T47D (cell line): ENCODE data around the gene GRAMD1C.
A peak's percentile ranks its signal among the peaks of the same experiment; 100 is the strongest.

ENCODE experiments used
- DNase-seq, 2 experiments: peaks; one replicate each; pipeline versions ENCODE4 v3.0.0 to v3.0.0-alpha.2; 2011 to 2012; ENCODE audit warnings: low read depth in 1 of 2, low spot score in 1 of 2
- JUND ChIP-seq: IDR thresholded peaks from 2 replicates; pipeline ENCODE4 v1.6.1; 2012; ENCODE audit warnings: low read depth
- in situ Hi-C: cut with HindIII; loops from 2 replicates; pipeline ENCODE4 v1.10.0; 2016; ENCODE audit warnings: low sequenced_read_pairs, low pct_unique_long_range_greater_than_20kb

GRAMD1C gene

DNA sequence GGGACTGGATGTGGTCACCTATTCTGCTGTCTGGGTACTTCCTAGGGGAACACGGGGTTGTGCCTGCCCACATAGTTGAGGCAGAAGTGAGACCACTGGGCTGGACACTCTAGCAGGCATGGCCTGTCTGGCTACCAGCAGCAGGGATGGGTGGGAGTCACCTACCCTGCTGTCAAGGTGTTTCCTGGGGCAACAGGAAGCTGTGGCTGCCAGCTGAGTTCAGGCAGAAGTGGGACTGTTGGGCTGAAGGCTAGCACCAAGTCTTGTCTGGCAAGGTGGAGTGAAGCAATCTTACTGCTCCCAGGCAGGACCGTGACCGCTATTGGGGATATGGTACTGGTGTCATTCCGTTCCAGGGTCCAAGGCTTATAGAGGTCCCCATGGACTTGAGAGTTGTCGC, 89.0 kb downstream of the GRAMD1C start:
- TF ChIP-seq JUND = no peak
- DNase-seq = no peak
- in situ Hi-C loops = no loop called here

DNA sequence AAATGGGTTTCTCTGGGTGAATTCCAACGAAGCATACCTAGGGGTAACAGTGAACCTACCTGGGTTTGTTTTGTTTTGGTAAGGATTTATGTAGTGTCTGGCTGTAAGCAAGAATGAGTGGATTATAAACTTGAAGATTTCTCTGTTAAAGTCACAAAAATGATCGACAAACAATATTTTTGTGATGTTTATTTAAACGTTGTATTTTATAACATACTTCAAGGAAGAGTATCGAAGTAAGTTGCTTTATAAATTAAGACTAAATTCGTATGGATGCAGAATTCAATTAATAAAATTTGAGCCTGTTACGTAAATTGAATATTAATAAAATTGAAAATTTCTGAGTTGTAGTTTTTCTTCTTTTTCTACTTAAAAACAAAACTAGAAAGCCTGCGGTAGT, 108.2 kb downstream of the GRAMD1C start:
- in situ Hi-C loops = no loop called here
- no peak for TF ChIP-seq JUND
- DNase-seq = no peak

DNA sequence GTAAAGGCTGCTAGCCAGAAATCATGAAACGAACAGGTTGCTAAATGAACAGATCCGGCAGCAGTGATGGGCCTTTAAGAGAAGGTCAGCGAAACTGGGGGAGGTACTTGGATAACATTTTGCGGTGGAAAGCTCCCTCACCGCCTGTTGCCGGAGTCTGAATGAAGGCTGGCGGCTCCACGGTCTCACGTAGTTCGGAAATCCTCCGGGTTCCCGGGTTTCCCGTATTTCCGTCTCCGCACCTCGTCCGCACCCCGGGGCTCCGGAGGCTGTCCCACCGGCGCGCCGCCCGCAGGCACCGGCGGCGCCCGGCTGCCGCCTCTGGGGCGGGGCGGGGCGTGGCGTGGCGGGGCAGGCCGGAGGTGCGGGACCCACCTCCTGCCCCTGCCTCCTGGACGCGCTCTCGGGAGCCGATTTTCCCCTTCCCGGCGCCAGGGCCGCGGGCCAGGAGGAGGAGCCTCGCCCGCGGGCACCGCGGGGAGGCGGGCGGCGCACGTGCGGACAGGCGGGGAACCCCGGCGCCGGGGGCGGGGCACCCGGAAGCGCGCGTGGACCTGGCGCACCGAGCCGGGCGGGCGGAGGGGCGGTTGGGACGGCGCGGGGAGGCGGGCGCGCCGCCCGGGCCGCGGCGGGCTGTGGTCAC, 108.9 kb downstream of the GRAMD1C start, which contains the start of gene ZDHHC23:
ZDHHC23 (plus strand) TSS at position 642 of the 643 bp plus-strand sequence. CDS start 790 bp downstream, outside the sequence.
- TF ChIP-seq JUND = no peak
- in situ Hi-C loops = no loop called here
- DNase-seq = peak; percentile 84 to 90

DNA sequence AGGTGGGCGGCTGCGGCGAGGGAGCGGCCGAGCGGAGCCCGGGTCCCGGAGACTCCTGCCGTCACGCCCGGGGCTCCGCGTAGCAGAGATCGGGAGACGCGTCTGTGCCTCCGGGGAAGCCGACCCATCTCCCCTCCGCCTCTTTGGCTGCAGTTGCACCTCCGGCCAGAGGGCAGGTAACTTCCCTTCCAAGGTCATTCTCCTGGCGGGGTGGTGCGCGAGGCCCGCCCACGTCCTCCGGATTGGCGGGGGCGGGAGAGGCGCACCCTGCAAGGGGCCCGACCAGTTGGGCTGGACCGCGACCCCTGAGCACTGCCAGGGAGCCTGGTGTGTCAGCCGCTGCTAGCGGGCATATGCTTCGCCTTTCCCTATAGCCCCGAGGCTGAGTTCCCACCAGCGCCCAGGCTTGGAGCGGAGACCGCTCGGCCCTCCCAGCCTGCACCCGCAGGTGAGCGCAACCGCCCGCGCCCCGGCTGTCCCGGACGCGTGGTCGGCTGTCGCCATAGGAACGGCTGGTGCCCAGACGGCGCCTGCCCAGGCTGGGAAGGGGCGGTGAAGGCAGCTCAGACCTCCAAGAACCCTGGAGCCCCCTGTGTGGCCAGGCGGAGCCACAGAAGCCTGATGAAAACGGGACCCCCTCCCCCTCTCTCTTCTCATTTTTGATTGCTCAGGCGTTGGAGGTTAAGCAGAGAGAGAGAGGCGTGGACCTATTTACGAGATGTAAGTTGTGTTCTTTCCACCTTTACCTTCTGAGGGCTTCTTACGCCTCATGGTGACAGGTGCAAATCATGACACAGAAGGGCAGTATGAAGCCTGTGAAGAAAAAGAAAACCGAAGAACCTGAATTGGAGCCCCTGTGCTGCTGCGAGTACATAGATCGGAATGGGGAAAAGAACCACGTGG, 109.7 kb downstream of the GRAMD1C start:
- in situ Hi-C loops = no loop called here
- peak; percentile 55 to 64 for DNase-seq
- TF ChIP-seq JUND = no peak

DNA sequence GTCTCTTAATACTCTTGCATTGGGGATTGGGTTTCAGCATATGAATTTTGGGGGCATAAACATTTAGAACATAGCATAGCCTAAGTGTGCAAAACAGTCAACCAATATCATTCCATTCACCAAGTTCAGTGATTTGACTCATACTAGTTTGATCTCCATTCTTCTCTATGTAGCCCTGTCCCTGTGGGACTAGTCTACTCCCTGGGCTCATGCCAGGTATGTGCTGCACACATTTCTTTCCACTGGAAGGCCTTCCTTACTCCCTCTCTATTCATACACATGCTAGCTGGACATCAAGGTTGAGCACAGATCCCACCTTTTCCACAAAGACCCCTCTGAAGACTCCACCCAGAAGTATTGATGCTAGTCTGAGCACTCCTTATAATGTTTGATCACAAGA, 114.3 kb downstream of the GRAMD1C start:
- DNase-seq = no peak
- in situ Hi-C loops = no loop called here
- TF ChIP-seq JUND = no peak

DNA sequence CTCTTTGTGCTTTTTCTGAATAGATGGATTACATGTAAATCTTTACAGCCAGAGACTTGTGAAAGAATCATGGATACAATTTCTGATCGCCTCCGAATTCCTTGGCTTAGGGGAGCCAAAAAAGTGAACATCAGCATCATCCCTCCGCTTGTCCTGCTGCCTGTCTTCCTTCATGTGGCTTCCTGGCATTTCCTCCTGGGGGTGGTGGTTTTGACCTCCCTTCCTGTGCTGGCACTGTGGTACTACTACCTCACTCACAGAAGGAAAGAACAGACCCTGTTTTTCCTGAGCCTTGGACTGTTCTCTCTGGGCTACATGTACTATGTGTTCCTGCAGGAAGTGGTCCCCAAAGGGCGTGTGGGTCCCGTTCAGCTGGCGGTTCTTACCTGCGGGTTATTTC, 115.1 kb downstream of the GRAMD1C start:
- in situ Hi-C loops = no loop called here
- no peak for TF ChIP-seq JUND
- no peak for DNase-seq

DNA sequence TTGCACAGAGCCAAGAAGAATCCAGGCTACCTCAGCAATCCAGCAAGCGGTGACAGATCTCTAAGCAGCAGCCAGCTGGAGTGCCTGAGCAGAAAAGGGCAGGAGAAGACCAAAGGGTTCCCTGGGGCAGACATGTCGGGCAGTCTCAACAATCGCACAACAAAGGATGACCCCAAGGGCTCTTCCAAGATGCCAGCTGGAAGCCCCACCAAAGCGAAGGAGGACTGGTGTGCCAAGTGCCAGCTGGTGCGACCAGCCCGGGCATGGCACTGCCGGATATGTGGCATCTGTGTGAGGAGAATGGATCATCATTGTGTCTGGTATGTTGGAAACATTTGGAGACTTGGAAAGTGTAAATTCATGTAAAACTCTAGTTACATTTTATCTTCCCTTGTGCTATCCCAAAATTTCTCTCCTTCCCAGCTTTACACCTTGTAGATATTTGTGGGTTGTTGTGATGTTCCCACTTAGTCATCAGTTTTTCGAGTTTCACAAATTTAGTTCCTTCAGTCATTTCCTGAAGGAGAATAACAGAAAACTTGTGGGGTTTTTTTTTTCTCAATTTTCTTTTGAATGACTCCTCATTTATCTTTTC, 115.6 kb downstream of the GRAMD1C start:
- in situ Hi-C loops = no loop called here
- DNase-seq = no peak
- no peak for TF ChIP-seq JUND

DNA sequence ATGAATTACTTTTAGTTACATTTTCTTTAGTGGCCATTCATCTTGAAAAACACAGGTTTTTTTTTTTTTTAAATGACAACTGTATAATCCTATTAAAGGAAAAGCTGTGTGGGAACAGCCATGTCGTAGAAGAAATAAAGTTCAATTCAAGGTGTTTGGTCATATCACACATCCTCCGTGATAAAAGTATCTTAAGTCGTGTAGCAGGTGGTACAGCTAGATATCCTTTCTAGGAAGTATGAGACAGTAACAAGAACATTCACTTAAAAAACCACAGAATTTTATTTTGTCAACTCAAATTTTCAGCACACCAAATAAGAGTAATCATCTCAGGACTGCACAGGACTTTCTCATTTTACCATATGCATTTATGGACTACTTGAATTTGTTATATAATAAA, 125.3 kb downstream of the GRAMD1C start:
- TF ChIP-seq JUND = no peak
- in situ Hi-C loops = no loop called here
- DNase-seq = no peak

DNA sequence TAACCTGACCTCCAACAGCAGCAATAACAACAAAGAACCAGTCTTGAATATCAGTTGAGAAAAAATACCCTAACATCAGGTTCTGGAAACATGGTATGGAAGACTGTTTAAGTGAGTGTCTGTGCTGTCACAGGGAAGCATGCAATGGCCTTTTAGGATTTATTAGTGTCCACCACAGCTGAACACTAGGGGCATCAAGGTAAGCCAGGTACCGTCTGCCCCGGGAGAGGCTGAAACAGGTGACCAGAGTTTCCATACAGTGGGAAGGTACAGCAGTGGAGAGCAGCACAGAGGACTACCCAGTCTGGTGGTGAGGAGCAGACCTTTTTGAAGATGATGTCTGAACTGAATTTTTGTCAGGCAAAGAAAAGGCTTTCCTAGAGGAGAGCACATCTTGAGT, 127.6 kb downstream of the GRAMD1C start:
- in situ Hi-C loops = no loop called here
- TF ChIP-seq JUND = no peak
- DNase-seq = peak in 1 of 2 experiments; percentile 41

DNA sequence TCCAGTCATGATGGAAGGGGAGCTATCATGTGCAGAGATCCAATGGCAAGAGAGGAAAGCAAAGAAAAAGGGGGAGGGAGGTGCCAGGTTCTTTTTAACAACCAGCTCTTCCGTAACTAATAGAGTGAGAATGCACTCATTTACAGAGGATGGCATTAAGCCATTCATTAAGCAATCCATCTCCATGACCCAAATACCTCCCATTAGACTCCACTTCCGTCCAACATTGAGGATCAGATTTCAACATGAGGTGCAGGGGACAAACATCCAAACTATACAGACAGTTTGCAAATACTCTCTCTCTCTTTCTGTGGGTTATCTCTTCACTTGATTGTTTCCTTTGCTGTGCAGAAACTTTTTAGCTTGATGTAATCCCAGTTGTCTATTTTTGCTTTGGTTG, 130.4 kb downstream of the GRAMD1C start:
- in situ Hi-C loops = no loop called here
- TF ChIP-seq JUND = no peak
- DNase-seq = peak in 1 of 2 experiments; percentile 11

DNA sequence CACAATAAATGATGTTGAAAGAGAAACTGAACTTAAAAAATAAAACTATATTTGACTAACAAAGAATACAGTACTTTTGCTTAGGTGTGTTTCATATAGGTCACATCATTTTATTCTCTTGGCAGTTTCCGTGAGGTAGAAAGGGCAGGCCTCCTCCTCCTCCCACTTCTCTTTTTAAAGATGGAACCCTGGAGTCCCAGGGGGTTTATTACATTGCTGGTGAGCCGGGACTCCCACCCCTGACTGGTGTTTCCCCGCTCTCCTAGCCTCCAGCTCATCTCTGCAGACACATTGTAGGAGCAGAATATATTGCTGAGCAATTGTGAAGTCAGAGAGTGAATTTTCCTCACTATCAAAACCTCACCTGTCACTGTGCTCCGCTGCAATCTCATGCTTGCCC, 139.2 kb downstream of the GRAMD1C start:
- in situ Hi-C loops = no loop called here
- no peak for DNase-seq
- no peak for TF ChIP-seq JUND

DNA sequence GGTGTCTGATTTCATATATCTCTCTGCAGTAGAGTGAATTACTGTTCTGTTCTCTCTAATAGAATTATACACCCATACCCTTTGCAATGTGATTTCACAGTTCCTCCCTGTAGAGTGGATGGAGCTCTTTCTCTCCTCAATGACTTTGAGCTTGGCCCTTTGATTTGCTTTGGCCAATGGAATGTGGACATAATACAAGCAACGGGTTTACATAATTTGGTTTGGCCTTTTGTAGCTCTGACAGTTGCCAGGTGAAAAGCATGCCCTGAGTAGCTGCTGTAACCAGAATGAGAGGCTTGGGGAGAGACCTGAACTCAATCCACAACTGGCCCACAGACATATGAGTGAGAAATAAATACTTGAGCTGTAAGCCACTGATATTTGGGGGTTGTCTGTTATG, 141.3 kb downstream of the GRAMD1C start:
- in situ Hi-C loops = no loop called here
- DNase-seq = no peak
- TF ChIP-seq JUND = no peak

DNA sequence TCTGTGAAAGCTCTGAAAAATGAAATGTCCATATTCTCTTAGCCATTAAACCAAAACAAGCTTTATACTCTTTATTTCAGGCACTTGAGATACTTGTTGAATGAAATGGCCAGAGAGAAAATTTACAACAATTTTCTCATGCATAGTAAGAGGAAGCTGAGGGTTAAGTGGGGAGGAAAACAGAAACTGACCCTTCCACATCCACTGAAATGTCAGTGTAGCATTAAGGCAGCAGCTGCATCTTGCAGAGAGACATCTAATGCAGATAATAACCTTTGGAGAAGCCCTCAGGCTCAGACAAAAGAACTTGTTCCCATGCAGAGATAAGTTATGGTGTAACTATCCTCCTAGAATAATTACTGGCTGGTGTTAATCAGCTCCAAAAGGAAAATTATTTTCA, 143.2 kb downstream of the GRAMD1C start:
- in situ Hi-C loops = no loop called here
- TF ChIP-seq JUND = no peak
- DNase-seq = no peak
